ENCODE results near the gene CFAP74.

The CFAP74 gene

DNA sequence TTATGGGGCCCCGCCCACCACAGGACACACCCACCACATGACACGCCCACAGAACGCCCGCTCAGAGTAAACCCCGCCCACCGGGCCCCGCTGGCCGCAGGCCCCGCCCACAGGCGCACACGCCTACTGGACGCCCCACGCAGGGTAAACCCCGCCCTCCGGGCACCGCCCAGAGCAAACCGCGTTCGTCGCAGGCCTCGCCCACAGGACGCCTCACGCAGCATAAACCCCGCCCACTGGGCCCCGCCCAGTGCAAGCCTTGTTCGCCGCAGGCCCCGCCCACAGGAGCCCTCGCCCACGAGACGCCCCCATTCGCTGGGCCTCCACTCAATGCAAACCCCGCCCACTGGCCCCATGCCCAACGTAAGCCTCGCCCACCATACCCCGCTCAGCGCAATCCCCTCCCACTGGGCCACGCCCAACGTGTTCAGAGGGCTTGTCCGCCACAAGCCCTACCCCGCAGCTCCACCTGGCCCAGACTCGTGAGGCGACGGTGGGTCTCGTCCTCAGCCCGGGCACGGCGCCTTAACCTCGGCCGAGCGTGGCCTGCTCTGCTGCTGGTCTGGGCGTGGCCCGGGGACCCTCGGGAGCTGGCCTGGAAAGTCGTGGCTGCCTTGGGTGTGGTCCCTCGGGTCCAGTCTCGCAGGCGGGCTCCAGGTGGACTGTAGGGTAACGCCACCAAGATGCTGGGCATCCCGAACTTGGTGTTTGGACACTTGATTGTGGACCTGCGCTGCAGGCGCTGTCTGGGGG lies 84.1 kb downstream of the CFAP74 start:
- Mint-ChIP-seq H3K9me3 (no peaks in the 10 kb centered on the region), H3K27me3 (peaks cover 38% of the 10 kb centered on the region), H3K4me3 (peak overlapping the region; percentile 69), H3K27ac (peak overlapping the region; percentile 75), H3K36me3 (no peaks in the 10 kb centered on the region), H3K4me1 (peaks cover 7% of the 10 kb centered on the region)
- CTCF ChIA-PET, result interaction anchor here (1.4 kb wide), 1 partner anchor 125 kb away, joined by 3 read pairs; no protein-coding TSS in a partner anchor
- DNase-seq, result peak; percentile 99

DNA sequence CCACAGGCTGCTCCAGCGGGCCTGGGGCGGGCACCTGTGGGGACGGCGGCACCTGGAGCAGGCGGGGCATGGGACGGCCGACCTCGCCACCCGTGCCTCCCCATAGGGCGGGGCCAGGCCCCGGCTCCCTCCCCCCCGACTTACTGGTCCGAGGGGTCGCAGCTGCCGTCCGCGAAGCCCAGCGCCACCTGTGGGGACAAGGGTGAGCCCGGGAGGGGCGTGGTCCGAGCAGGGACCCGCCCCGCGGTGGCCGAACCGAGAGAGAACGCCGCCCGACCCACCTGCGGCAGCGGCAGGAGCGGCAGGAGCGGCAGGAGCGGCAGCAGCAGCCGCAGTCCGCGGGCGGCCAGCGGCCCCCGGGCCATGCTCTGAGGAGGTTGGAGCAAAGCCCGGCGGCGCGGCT lies 84.7 kb downstream of the CFAP74 start, which contains the start of gene TMEM52:
Gene TMEM52, minus strand, starts transcription at position 379 of the 403 bp plus-strand sequence. Its CDS starts 14 bp downstream, at position 365.
- peak within 1 kb of the TSS; percentile 69 for H3K4me3 Mint-ChIP-seq
- peak within 1 kb of the TSS; percentile 75 for H3K27ac Mint-ChIP-seq
- peaks cover 7% of the 10 kb centered on the region for H3K4me1 Mint-ChIP-seq
- CTCF ChIA-PET, result interaction anchor here (1.4 kb wide), 1 partner anchor 126 kb away, joined by 3 read pairs; no protein-coding TSS in a partner anchor
- no peaks in the 10 kb centered on the region for H3K36me3 Mint-ChIP-seq
- H3K27me3 Mint-ChIP-seq, result peaks cover 44% of the 10 kb centered on the region
- no peak for DNase-seq
- no peaks in the 10 kb centered on the region for H3K9me3 Mint-ChIP-seq

DNA sequence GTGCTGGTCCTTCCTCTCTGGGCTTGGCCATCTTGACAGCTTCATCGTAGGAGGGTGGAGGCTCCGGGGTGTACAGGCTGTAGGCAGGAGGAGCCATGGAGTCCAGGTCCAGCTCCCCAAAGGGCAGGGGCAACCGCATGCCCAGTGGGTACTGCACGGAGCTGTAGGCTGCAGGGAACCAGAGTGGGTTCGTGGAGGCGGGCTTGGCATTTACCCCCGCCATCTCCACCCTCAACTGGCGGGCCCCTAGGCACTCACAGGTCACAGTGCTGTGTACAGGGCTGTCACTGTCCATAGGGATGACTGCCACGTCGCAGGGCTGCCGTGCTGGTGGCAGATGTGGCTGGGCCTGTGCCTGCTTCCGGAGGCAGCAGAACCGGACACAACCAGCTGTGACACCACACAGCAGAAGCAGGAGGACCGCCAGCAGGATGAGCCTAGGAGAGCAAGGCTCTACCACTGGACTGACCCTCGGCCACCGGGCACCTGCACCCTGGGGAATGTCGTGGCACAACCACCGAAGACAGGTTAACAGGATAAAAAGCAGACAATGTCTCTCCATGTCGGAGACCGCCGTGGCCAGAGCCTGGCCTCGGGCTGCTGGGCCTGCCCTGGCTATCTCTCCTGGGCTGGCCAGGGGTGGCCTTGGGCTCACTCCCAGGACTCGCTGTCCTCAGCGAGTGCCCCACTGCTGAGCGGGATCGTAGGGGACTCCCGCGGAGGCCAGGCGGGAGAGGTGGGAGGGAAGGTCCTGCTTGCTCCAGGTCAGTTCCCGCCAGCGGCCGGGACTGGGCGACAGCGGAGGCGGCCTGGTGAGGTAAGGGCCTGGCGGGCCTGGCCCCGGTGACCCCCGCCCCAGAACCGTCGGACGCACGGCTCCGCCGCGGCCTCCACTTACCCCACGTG lies 85.3 kb downstream of the CFAP74 start:
- Mint-ChIP-seq H3K9me3 (no peaks in the 10 kb centered on the region), H3K27ac (no peak overlapping the region), H3K4me1 (peaks cover 7% of the 10 kb centered on the region), H3K27me3 (peaks cover 50% of the 10 kb centered on the region), H3K4me3 (peak overlapping the region; percentile 53), H3K36me3 (no peaks in the 10 kb centered on the region)
- CTCF ChIA-PET, result interaction anchor here (1.4 kb wide), 1 partner anchor 127 kb away, joined by 3 read pairs; no protein-coding TSS in a partner anchor
- no peak for DNase-seq

DNA sequence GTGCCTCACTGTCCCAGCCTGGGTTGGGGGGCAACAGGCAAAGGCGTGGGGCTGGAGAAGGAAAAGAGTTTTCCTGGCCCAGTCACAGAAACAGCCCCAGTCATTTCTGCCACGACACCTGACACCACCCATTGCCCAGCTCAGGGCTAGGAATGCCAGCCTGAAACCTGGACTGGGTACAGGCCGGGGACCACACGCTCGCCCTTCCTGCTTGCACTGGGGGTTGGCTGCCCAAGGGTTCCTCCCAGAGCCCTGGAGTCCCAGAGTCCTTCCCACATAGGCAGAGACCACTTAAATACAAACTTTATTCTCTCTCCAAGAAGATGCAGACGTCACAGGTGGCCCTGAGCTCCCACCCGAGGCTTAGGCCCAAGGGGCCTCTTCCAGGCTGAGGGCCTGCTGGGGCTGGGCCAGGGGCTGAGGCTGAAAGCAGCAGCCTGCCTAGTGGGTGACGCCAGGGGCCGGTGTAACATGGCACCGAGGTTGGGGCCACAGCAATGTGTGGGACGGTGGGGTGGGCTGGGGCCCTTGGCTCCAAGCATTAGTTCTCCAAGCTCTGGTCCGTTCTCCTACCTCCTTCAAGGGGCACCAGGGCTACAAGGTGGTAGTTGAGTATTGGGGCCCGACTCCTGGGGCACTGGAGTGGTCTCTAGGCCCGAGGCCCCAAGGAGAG lies 86.1 kb downstream of the CFAP74 start:
- CTCF ChIA-PET, result no interaction called here
- Mint-ChIP-seq H3K36me3 (no peaks in the 10 kb centered on the region), H3K27me3 (peaks cover 51% of the 10 kb centered on the region), H3K27ac (no peak overlapping the region), H3K4me1 (peaks cover 7% of the 10 kb centered on the region), H3K9me3 (no peaks in the 10 kb centered on the region), H3K4me3 (no peak overlapping the region)
- no peak for DNase-seq

DNA sequence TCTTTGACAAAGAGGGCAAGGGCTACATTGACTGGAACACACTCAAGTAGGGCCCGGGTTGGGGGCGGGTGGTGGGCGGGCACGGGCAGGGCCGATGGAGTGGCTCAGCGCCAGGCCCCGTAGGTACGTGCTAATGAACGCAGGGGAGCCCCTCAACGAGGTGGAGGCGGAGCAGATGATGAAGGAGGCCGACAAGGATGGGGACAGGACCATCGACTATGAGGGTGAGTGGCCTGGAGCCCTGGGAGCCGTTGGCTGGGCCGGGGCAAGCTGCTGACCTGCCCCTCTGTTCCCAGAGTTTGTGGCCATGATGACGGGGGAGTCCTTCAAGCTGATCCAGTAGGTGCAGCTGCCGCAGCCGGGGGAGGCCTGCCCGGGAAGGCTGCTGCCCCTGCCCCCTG lies 86.7 kb downstream of the CFAP74 start:
- Mint-ChIP-seq H3K9me3 (no peaks in the 10 kb centered on the region), H3K4me3 (peak overlapping the region; percentile 21), H3K27ac (no peak overlapping the region), H3K27me3 (peaks cover 52% of the 10 kb centered on the region), H3K36me3 (no peaks in the 10 kb centered on the region), H3K4me1 (peaks cover 7% of the 10 kb centered on the region)
- CTCF ChIA-PET, result no interaction called here
- no peak for DNase-seq

DNA sequence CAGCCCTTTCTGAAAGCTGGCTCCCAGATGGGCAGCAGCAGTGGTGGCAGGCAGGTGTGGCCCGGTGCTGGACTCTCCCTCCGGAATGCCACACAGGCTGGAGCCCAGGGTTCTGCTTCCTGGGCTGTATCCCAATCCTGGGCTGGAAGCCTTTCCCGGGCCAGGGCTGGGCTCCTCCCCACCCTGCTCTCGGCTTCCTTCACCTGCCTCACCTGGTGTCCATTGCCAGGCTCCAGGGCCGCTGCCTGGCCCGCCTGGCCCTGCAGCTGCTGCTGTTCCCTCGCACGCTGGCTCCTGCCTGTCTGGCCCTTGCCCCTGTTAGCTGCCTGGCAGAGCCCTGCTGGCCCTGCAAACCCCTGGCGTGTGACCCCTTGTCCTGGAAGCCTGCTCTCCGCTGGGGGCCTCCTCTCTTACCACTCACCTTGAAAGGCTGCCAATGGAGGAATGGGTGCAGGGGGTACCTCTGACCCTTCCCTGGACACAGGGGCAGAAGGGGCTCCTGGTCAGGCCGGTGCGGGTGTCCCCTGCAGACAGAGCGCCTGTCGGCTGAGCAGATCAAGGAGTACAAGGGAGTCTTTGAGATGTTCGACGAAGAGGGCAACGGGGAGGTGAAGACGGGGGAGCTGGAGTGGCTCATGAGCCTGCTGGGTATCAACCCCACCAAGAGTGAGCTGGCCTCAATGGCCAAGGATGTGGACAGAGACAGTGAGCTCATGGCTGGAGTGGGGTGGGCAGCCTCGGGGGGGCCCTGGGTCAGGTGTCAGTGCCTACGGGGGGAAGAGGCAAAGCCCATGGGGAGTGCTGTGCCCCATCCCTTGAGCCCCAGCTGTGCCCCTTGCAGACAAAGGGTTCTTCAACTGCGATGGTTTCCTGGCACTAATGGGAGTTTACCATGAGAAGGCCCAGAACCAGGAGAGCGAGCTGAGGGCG lies 87.4 kb downstream of the CFAP74 start:
- Mint-ChIP-seq H3K36me3 (no peaks in the 10 kb centered on the region), H3K27me3 (peaks cover 59% of the 10 kb centered on the region), H3K4me3 (peak overlapping the region; percentile 31), H3K4me1 (peaks cover 7% of the 10 kb centered on the region), H3K27ac (no peak overlapping the region), H3K9me3 (no peaks in the 10 kb centered on the region)
- CTCF ChIA-PET, result no interaction called here
- DNase-seq, result no peak

DNA sequence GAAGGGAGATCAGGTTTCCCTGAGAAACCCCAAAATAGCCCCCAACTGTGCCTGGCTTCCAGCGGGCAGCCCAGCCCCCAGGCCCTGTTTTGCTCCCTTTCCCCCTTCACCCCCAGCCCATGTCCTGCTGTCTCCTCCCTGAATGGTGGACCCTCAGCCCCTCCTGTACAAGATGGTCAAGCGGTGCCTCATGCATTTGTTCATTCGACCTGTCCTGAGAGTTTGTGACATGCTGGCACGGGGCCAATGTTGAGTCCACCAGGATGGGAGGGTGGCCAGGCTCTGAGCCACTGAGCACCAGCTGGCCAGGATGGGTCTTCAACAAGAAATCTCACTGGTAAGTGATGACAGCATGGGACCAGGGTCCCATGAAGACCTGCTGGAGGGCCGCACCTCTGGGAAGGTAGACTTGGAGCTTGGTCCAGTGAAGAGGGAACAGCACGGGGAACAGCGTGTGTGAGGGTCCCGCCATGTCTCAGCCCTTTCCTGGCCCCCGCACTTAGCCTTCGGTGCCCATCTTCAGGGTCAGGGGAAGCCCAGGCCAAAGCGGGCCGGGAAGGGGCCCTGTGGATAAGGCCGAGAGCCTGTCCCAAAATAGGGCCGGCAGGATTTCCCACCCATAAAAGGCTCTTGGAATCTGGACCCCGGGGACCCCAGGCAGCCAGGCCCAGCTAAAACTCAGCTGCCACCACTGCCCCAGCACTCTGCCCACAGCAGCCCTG lies 88.5 kb downstream of the CFAP74 start, which contains the start of gene CALML6:
Gene CALML6, plus strand, starts transcription at position 290 of the 722 bp plus-strand sequence. Its CDS starts 21 bp downstream, at position 311.
- peaks cover 60% of the 10 kb centered on the region for H3K27me3 Mint-ChIP-seq
- peaks cover 10% of the 10 kb centered on the region for H3K4me1 Mint-ChIP-seq

DNA sequence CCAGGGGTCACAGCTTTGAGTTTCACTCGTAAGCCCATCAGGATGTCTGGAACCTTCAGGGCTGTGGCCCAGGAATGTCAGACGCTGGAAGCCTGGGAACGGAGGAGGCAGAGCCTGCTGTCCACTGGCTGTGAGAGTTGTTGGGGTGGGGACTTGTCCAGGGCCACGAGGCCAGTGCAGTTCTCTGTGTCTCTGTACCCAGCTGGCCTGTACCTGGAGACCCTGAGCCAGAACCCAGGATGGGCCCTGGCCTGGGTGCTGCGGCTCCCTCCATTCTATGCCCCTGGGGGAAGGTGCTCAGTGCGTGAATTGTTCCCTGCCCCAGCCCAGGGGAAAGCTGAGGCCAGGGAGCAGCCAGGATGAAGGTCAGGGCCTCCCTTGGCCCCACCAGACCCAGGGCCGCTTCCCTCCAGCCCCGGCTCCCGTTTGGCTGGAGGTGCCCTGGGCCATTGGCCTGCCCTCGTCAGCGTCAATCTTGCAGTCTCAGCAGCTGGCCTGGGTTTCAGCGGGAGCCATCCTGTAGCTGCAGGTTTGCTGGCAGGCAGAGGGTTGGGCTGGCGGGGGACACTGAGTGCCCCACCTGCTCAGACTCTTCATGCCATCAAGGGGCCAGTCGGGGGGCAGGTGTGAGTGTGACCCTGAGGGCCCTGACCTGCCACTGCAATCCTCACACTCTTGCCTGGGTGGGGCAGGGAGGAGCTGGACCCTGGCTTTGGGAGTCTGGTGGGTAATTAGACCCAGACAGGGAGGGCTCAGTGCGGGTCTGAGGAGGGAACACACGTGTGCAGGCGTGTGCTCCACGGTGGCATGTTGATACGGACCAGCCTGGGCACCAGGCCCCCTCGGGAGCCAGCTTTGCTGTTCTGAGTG lies 89.2 kb downstream of the CFAP74 start:
- H3K36me3 Mint-ChIP-seq, result no peaks in the 10 kb centered on the region
- no peak for DNase-seq
- H3K27me3 Mint-ChIP-seq, result peaks cover 60% of the 10 kb centered on the region
- H3K4me3 Mint-ChIP-seq, result no peak overlapping the region
- H3K27ac Mint-ChIP-seq, result no peak overlapping the region
- H3K4me1 Mint-ChIP-seq, result peaks cover 14% of the 10 kb centered on the region
- CTCF ChIA-PET, result no interaction called here
- no peaks in the 10 kb centered on the region for H3K9me3 Mint-ChIP-seq

More for the DNA sequence above, 88.5 kb downstream of the CFAP74 start, which contains the start of gene CALML6:
- Mint-ChIP-seq H3K4me3 (no peak within 1 kb of the TSS), H3K9me3 (no peaks in the 10 kb centered on the region), H3K36me3 (no peaks in the 10 kb centered on the region), H3K27ac (no peak within 1 kb of the TSS)
- no peak for DNase-seq
- CTCF ChIA-PET, result no interaction called here

DNA sequence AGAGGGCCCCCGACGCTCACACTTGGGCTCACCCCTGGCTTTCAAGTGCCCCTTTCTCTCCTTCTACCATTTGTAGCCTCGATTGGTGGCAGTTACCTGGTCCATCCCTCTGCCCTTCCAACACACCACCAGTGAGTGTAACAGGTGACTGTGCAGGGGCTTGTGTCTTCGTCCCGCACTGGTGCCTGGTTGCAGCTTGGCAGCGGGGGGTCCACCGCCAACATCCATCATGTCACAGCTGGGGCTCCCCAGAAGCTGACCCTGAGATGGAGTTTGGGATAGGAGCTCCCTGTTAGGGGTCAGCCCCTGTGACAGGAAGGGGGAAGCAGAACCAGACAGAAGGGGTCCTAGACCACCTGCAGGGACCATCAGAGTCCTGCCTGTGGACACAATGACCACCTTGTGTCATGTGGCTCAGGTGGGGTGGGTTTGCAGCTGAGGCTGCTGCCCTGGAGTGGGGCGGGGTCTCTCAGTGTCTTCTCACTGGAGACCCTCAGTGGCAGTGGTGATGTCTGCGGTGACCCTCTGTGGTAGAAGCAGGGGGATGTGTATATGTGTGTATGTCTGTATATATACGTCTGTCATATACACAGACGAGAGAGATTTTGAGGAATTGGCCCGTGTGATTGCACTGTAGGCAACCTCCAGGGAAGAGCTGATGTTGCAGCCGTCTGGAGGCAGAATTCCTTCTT lies 92.1 kb downstream of the CFAP74 start:
- peaks cover 42% of the 10 kb centered on the region for H3K27me3 Mint-ChIP-seq
- H3K4me3 Mint-ChIP-seq, result peak overlapping the region; percentile 12

DNA sequence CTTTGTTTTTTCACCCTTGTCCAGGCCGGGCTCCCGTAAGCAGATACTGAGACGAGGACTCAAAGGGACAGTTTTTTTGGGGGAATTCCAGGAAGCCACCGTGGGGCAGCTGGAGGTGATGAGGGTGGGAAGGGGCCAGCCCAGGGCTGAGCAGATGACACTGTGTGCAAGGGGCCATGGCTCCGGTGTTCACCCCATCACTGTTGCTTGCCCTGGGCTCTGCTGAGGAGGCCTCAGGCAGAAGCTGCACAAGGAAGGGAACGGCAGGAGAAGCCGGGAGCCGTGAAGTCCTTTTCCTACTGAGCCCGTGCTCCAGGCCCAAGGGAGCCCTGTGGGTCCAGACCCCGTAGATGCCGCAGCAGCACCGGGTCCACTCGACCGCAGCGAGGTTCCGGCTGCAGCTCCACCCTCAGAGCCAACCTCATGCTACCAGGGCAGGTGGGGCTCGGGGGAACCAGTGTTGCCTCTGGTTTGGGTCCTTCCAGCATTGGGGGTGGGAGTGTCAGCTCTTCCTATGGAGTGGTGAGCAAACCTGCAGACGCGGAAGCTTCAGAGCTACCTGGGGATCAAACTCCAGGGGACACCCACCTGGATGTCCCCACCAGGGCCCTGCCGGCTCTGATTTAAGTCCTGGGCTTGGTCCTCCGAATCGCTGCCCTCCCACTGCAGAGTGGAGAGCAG lies 92.8 kb downstream of the CFAP74 start:
- Mint-ChIP-seq H3K9me3 (no peaks in the 10 kb centered on the region), H3K4me1 (peaks cover 20% of the 10 kb centered on the region), H3K36me3 (no peaks in the 10 kb centered on the region), H3K4me3 (peak overlapping the region; percentile 74), H3K27ac (no peak overlapping the region), H3K27me3 (peaks cover 35% of the 10 kb centered on the region)
- no peak for DNase-seq
- CTCF ChIA-PET, result no interaction called here

More for the DNA sequence above, 92.1 kb downstream of the CFAP74 start:
- H3K9me3 Mint-ChIP-seq, result no peaks in the 10 kb centered on the region
- CTCF ChIA-PET, result no interaction called here
- H3K36me3 Mint-ChIP-seq, result no peaks in the 10 kb centered on the region
- H3K27ac Mint-ChIP-seq, result peak overlapping the region; percentile 62
- H3K4me1 Mint-ChIP-seq, result peaks cover 15% of the 10 kb centered on the region
- no peak for DNase-seq

DNA sequence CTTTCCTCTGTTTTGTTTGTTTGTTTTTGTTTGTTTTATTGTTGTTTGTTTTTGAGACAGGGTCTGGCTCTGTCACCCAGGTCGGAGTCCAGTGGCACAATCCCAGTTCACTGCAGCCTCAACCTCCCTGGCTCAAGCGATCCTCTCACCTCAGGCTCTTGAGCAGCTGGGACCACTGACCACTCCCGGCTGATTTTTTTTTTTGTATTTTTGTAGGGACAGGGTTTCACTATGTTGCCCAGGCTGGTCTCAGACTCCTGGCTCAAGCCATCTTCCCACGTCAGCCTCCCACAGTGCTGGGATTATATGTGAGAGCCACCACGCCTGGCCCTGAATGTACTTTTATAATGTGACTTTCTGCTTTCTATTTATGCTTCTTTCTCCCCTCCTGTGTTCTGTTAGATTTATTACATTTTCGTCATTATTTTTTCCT lies 93.5 kb downstream of the CFAP74 start:
- no peaks in the 10 kb centered on the region for H3K36me3 Mint-ChIP-seq
- peaks cover 28% of the 10 kb centered on the region for H3K27me3 Mint-ChIP-seq
- H3K4me3 Mint-ChIP-seq, result peak overlapping the region; percentile 74
- H3K27ac Mint-ChIP-seq, result peak overlapping the region; percentile 68
- no peak for DNase-seq
- no peaks in the 10 kb centered on the region for H3K9me3 Mint-ChIP-seq
- CTCF ChIA-PET, result interaction anchor here (1.5 to 4.9 kb wide), 2 partner anchors 11 to 131 kb away, joined by 3 to 38 read pairs; partner anchors contain the start of gene NADK
- H3K4me1 Mint-ChIP-seq, result peaks cover 20% of the 10 kb centered on the region

Data from activated naive CD4-positive, alpha-beta T cell treated with anti-CD3 and anti-CD28 coated beads, Interleukin-2, amount 10 ng/mL, durations not matched to agents 7 days and 5 days (primary cell).